ENCODE results near the gene KDM2A.

Gene KDM2A

GRCh38 chr11:67300756-67301312 is 181.8 kb downstream of the KDM2A start:
- Histone ChIP-seq H3K9ac (ENCODE audit: low read depth, low read length, poor library complexity, severe bottlenecking) (no peak overlapping the region), H3K4me2 (ENCODE audit: low read depth, low read length, poor library complexity, severe bottlenecking) (no peak overlapping the region), H3K9me3 (ENCODE audit: insufficient read depth, low read depth, low read length) (peaks cover 4% of the 10 kb centered on the region), H3K27me3 (ENCODE audit: insufficient read depth, low read length, poor library complexity, severe bottlenecking) (no peaks in the 10 kb centered on the region), H3K9me2 (replicated peaks; ENCODE audit: low read depth, low read length) (no peaks in the 10 kb centered on the region), H3K4me1 (ENCODE audit: insufficient read depth, low read length, poor library complexity, severe bottlenecking) (no peaks in the 10 kb centered on the region), H3K4me3 (ENCODE audit: low read length, poor library complexity, severe bottlenecking) (no peak overlapping the region), H4K20me1 (ENCODE audit: insufficient read depth, low read length, poor library complexity, severe bottlenecking) (no peaks in the 10 kb centered on the region), H3F3A (ENCODE audit: low read depth) (no peaks in the 10 kb centered on the region), H3K79me2 (ENCODE audit: insufficient read depth, low read length) (peaks cover 10% of the 10 kb centered on the region; the same call in 1 of the 2 replicates), H2AFZ (ENCODE audit: low read length) (no peak overlapping the region), H3K36me3 (ENCODE audit: insufficient read depth, low read length) (peaks cover 41% of the 10 kb centered on the region)
- TF ChIP-seq EZH2phosphoT487 (IDR thresholded peaks at IDR 0.05; ENCODE audit: borderline replicate concordance) (no peak), CTCF (conservative IDR thresholded peaks at IDR 0.05; ENCODE audit: low read length) (no peak)

- H3K36me3 ChIP-seq (ENCODE audit: insufficient read depth, low read length) = peaks cover 39% of the 10 kb centered on the region; the same call in 1 of the 2 replicates
- no peaks in the 10 kb centered on the region for H3K27me3 ChIP-seq (ENCODE audit: insufficient read depth, low read length, poor library complexity, severe bottlenecking)
- H3K9ac ChIP-seq (ENCODE audit: low read depth, low read length, poor library complexity, severe bottlenecking) = no peak overlapping the region
- H3K9me2 ChIP-seq (replicated peaks; ENCODE audit: low read depth, low read length) = no peaks in the 10 kb centered on the region
- no peak overlapping the region for H2AFZ ChIP-seq (ENCODE audit: low read length)
- no peak for TF ChIP-seq CTCF (conservative IDR thresholded peaks at IDR 0.05; ENCODE audit: low read length)
- no peak for TF ChIP-seq EZH2phosphoT487 (IDR thresholded peaks at IDR 0.05; ENCODE audit: borderline replicate concordance)
- H4K20me1 ChIP-seq (ENCODE audit: insufficient read depth, low read length, poor library complexity, severe bottlenecking) = no peaks in the 10 kb centered on the region
- H3K4me3 ChIP-seq (ENCODE audit: low read length, poor library complexity, severe bottlenecking) = no peak overlapping the region
- peaks cover 4% of the 10 kb centered on the region; the same call in 1 of the 2 replicates for H3K79me2 ChIP-seq (ENCODE audit: insufficient read depth, low read length)
- no peak overlapping the region for H3K4me2 ChIP-seq (ENCODE audit: low read depth, low read length, poor library complexity, severe bottlenecking)
- no peaks in the 10 kb centered on the region for H3F3A ChIP-seq (ENCODE audit: low read depth)
- H3K4me1 ChIP-seq (ENCODE audit: insufficient read depth, low read length, poor library complexity, severe bottlenecking) = no peaks in the 10 kb centered on the region
- H3K9me3 ChIP-seq (ENCODE audit: insufficient read depth, low read depth, low read length) = no peaks in the 10 kb centered on the region
These were observed 182.4 kb downstream of the KDM2A start for GRCh38 chr11:67301313-67301921.

- Histone ChIP-seq H3K27me3 (ENCODE audit: insufficient read depth, low read length, poor library complexity, severe bottlenecking) (no peaks in the 10 kb centered on the region), H3K36me3 (ENCODE audit: insufficient read depth, low read length) (peaks cover 39% of the 10 kb centered on the region; the same call in 1 of the 2 replicates), H4K20me1 (ENCODE audit: insufficient read depth, low read length, poor library complexity, severe bottlenecking) (no peaks in the 10 kb centered on the region), H3K4me2 (ENCODE audit: low read depth, low read length, poor library complexity, severe bottlenecking) (no peak overlapping the region), H3K9ac (ENCODE audit: low read depth, low read length, poor library complexity, severe bottlenecking) (no peak overlapping the region), H2AFZ (ENCODE audit: low read length) (no peak overlapping the region), H3K9me2 (replicated peaks; ENCODE audit: low read depth, low read length) (no peaks in the 10 kb centered on the region), H3K79me2 (ENCODE audit: insufficient read depth, low read length) (no peaks in the 10 kb centered on the region), H3K4me3 (ENCODE audit: low read length, poor library complexity, severe bottlenecking) (no peak overlapping the region), H3K4me1 (ENCODE audit: insufficient read depth, low read length, poor library complexity, severe bottlenecking) (no peaks in the 10 kb centered on the region), H3K9me3 (ENCODE audit: insufficient read depth, low read depth, low read length) (no peaks in the 10 kb centered on the region), H3F3A (ENCODE audit: low read depth) (no peaks in the 10 kb centered on the region)
- no peak for TF ChIP-seq EZH2phosphoT487 (IDR thresholded peaks at IDR 0.05; ENCODE audit: borderline replicate concordance)
These were observed 183.0 kb downstream of the KDM2A start for GRCh38 chr11:67301951-67302516.
